PC-9 (cell line): ENCODE results near the gene TMEM240. TPM values are rescaled to one million over a fixed set of nuclear protein-coding genes. Genes with fewer than 3 reads are reported as not detected.
A peak's percentile ranks its signal among the peaks of the same experiment; 100 is the strongest.
"Not testable (repeated sequence)": the region's sequence is repeated elsewhere in the genome, so short reads cannot be mapped to it uniquely, and the experiment has no call there.

Source experiments
- BruUV-seq: library from RNA; stranded (reverse); fragments of 400-500 nt; replicated peaks from 2 replicates; lab custom pipeline; 2021; lab: Mats Ljungman, UMichigan
- CTCF ChIA-PET: fragments of 300-600 bp; sonication (Branson Sonifier 250); formaldehyde crosslinking; loops from one replicate; lab custom pipeline; 2022; ENCODE audit warnings: antibody characterized with exemption; lab: Charles Lee
- POLR2A ChIA-PET: fragments of 300-600 bp; sonication (Branson Sonifier 250); formaldehyde crosslinking; loops from one replicate; lab custom pipeline; 2022; ENCODE audit warnings: antibody characterized with exemption; ENCODE audit not compliant: unreplicated experiment; lab: Charles Lee
- DNase-seq, 2 experiments: peaks; one replicate each; pipeline versions ENCODE4 v3.0.0 to v3.0.0-alpha.2; 2015 to 2022; ENCODE audit warnings: mixed read lengths in 1 of 2
- H2AFZ ChIP-seq: fragments of 200-600 bp; sonication (generic); 2 replicates; pipeline ENCODE4 v1.8.1; 2017; ENCODE audit warnings: antibody characterized with exemption
- H3F3A ChIP-seq: fragments of 200-600 bp; sonication (generic); 2 replicates; pipeline ENCODE4 v1.8.1; 2017; ENCODE audit warnings: antibody characterized with exemption, mild to moderate bottlenecking, low read depth; ENCODE audit not compliant: insufficient read depth
- H3K27ac ChIP-seq: fragments of 200-600 bp; sonication (generic); 2 replicates; pipeline ENCODE4 v1.6.1; 2016; ENCODE audit warnings: mixed run types
- H3K27me3 ChIP-seq: fragments of 200-600 bp; sonication (generic); 2 replicates; pipeline ENCODE4 v1.6.1; 2016; ENCODE audit warnings: low read depth, mixed run types; ENCODE audit not compliant: insufficient read depth
- H3K36me3 ChIP-seq: fragments of 200-600 bp; sonication (generic); 2 replicates; pipeline ENCODE4 v1.6.1; 2016; ENCODE audit warnings: low read depth, mixed run types
- H3K4me1 ChIP-seq: fragments of 200-600 bp; sonication (generic); replicated peaks from 2 replicates; pipeline ENCODE4 v1.6.1; 2016; ENCODE audit warnings: mixed run types; ENCODE audit not compliant: insufficient read depth
- H3K4me2 ChIP-seq: fragments of 200-600 bp; sonication (generic); 2 replicates; pipeline ENCODE4 v1.6.1; 2017; ENCODE audit warnings: mixed run types
- H3K4me3 ChIP-seq: fragments of 200-600 bp; sonication (generic); 2 replicates; pipeline ENCODE4 v1.6.1; 2016; ENCODE audit warnings: mixed run types
- H3K79me2 ChIP-seq: fragments of 200-600 bp; sonication (generic); 2 replicates; pipeline ENCODE4 v1.6.1; 2017; ENCODE audit warnings: low read depth, mixed run types
- H3K9me2 ChIP-seq: fragments of 200-600 bp; sonication (generic); 2 replicates; pipeline ENCODE4 v1.8.1; 2017; ENCODE audit warnings: mild to moderate bottlenecking; ENCODE audit not compliant: insufficient read depth
- H3K9me3 ChIP-seq: fragments of 200-600 bp; sonication (generic); 2 replicates; pipeline ENCODE4 v1.8.1; 2016; ENCODE audit warnings: low read depth; ENCODE audit not compliant: insufficient read depth
- H4K20me1 ChIP-seq: fragments of 200-600 bp; sonication (generic); 2 replicates; pipeline ENCODE4 v1.8.1; 2017; ENCODE audit not compliant: insufficient read depth
- EZH2 ChIP-seq: fragments of 200-600 bp; sonication (generic); IDR thresholded peaks from 2 replicates; pipeline ENCODE4 v1.8.0; 2017; ENCODE audit warnings: antibody characterized with exemption, low read depth
- intact Hi-C: fragments of 100-400 bp; cut with micrococcal nuclease; formaldehyde crosslinking; loops from one replicate; pipeline ENCODE4 v1.10.0; 2022; ENCODE audit not compliant: unreplicated experiment
- total RNA-seq: library from RNA; stranded (reverse); gene quantifications from 2 replicates; pipeline ENCODE4 v1.2.3, GENCODE V29; 2021
- TF ChIP-seq, protein P1 (sequence below): fragments of 200-600 bp; sonication (generic); conservative IDR thresholded peaks from 2 replicates; pipeline ENCODE4 v1.6.1; 2017; ENCODE audit warnings: mixed run types, antibody characterized with exemption, mild to moderate bottlenecking, moderate library complexity

The TMEM240 gene
- total RNA-seq, 1 experiment from 2014 or later = 8.3 TPM

DNA sequence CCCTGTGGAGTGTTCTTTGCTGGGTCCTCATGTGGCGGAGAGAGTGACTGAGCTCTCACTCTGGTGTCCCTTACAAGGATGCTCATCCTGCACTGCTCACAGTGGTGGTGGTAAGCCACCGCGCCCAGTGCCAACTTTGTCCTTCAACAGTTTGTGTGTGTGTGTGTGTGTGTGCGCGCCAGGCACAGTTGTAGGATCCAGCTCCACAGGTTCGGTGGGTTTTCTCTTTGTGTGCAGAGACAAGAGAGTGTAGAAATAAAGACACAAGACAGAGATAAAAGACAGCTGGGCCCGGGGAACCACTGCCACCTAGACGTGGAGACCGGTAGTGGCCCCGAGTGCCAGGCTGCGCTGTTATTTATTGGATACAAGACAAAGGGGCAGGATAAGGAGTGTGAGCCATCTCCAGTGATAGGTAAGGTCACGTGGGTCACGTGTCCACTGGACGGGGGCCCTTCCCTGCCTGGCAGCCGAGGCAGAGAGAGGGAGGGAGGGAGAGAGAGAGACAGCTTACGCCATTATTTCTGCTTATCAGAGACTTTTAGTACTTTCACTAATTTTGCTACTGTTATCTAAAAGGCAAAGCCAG, 35.6 kb downstream of the TMEM240 start:
- POLR2A ChIA-PET = interaction anchor here (0.5 kb wide), 1 partner anchor 132 kb away, joined by 7 read pairs; no protein-coding TSS in a partner anchor
- not testable (repeated sequence) for H2AFZ ChIP-seq, H3K36me3 ChIP-seq

DNA sequence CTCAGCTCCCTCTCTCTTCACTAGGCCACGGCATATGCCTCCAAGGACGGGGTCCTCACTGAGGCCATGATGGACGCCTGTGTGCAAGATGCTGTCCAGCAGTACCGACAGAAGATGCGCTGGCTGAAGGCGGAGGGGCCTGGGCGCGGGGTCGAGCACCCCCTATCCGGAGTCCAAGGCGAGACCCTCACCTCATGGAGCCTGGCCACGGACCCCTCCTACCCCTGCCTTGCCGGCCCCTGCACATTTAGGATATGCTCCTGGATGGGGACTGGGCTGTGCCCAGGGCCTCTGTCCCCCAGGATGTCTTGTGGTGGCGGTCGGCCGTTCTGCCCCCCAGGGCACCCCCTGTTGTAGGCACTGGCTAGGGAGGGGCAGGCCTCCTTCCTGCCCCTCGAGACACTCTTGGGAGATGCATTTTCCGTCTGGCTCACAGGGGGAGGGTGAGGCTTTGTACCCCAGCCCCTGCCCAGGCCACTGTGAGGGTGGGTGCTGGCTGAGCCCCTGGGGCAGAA, 44.9 kb downstream of the TMEM240 start:
- DNase-seq, BruUV-seq, H3K79me2 ChIP-seq: not testable (repeated sequence)

More for the DNA sequence above, 35.6 kb downstream of the TMEM240 start:
- Histone ChIP-seq H3F3A (peaks cover 24% of the 10 kb centered on the region), H3K4me2 (peak overlapping the region; percentile 63), H3K4me1 (peaks cover 11% of the 10 kb centered on the region)
- H3K27me3 ChIP-seq, H3K9me2 ChIP-seq, H3K9me3 ChIP-seq, H3K79me2 ChIP-seq, H4K20me1 ChIP-seq, BruUV-seq, H3K4me3 ChIP-seq, H3K27ac ChIP-seq: not testable (repeated sequence)
- CTCF ChIA-PET = interaction anchor here (0.6 to 1.3 kb wide), 2 partner anchors 129 to 134 kb away, joined by 5 to 7 read pairs; no protein-coding TSS in a partner anchor
- TF ChIP-seq, protein P1, sequence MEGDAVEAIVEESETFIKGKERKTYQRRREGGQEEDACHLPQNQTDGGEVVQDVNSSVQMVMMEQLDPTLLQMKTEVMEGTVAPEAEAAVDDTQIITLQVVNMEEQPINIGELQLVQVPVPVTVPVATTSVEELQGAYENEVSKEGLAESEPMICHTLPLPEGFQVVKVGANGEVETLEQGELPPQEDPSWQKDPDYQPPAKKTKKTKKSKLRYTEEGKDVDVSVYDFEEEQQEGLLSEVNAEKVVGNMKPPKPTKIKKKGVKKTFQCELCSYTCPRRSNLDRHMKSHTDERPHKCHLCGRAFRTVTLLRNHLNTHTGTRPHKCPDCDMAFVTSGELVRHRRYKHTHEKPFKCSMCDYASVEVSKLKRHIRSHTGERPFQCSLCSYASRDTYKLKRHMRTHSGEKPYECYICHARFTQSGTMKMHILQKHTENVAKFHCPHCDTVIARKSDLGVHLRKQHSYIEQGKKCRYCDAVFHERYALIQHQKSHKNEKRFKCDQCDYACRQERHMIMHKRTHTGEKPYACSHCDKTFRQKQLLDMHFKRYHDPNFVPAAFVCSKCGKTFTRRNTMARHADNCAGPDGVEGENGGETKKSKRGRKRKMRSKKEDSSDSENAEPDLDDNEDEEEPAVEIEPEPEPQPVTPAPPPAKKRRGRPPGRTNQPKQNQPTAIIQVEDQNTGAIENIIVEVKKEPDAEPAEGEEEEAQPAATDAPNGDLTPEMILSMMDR = peak; percentile 77
- intact Hi-C loops = loop anchor here (1.0 to 10.0 kb wide), 4 partner anchors 72 to 200 kb away; partner anchors contain the start of genes ACAP3, AURKAIP1 and PUSL1
- peak; percentile 76 to 92 for DNase-seq

DNA sequence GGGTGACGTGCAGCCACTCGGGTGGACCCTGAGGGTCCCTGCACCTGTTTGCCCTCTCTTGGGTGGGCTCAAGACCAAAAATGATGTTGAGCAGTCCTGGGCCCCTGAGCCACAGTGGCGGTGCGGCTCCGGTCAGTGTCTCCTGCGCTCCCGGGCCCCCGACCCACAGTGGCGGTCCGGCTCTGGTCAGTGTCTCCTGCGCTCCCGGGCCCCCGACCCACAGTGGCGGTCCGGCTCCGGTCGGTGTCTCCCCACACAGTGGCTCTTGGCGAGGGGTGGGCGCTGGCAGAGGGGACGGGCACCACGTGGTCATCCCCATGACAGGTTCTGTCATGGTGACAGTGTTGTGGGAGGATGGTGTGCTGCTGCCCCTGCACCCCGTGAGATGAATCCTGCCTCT, 46.1 kb downstream of the TMEM240 start:
- POLR2A ChIA-PET = not testable (repeated sequence)

More for the DNA sequence above, 44.9 kb downstream of the TMEM240 start:
- H3K4me3 ChIP-seq, CTCF ChIA-PET, POLR2A ChIA-PET, H3K9me3 ChIP-seq, H3K9me2 ChIP-seq, H2AFZ ChIP-seq, intact Hi-C loops, H3K27me3 ChIP-seq, H3K4me1 ChIP-seq, H3K4me2 ChIP-seq, H3K27ac ChIP-seq, H4K20me1 ChIP-seq: not testable (repeated sequence)
- peaks cover 19% of the 10 kb centered on the region for H3K36me3 ChIP-seq
- H3F3A ChIP-seq = peaks cover 16% of the 10 kb centered on the region

DNA sequence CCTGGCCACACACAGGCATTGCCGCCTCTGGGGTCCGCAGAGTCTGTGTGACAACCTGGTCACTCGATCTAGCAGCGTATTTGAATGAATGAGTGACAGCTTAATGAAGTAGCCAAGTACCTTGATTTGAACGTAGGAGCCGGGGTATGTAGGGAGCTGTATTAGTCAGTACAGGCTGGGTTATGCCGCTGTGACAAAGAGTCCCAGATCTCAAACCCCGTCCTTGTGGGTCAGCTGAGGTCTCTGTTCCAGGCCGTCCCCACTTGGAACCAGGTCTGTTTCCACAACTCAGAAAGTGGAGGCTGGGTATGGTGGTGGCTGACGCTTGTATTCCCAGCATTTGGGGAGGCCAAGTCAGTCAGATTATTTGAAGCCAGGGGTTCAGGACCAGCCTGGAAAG, 48.8 kb downstream of the TMEM240 start:
- Histone ChIP-seq H3K4me1 (no peaks in the 10 kb centered on the region), H4K20me1 (peaks cover 3% of the 10 kb centered on the region; the same call in 1 of the 2 replicates), H3K9me2 (no peaks in the 10 kb centered on the region), H3K9me3 (no peaks in the 10 kb centered on the region), H3K36me3 (peaks cover 19% of the 10 kb centered on the region), H3K27me3 (no peaks in the 10 kb centered on the region), H3K79me2 (no peaks in the 10 kb centered on the region), H3K4me2 (no peak overlapping the region), H3F3A (peaks cover 16% of the 10 kb centered on the region), H2AFZ (no peak overlapping the region), H3K4me3 (no peak overlapping the region), H3K27ac (no peak overlapping the region)
- no TSS peak for BruUV-seq
- intact Hi-C loops = no loop called here
- ChIA-PET CTCF (no interaction called here), POLR2A (no interaction called here)
- no peak for DNase-seq
- TF ChIP-seq, protein P1 = no peak
- TF ChIP-seq EZH2 = no peak

More for the DNA sequence above, 46.1 kb downstream of the TMEM240 start:
- H3K27me3 ChIP-seq, H3K4me1 ChIP-seq, H3K4me2 ChIP-seq, H3K9me3 ChIP-seq, H3K4me3 ChIP-seq, BruUV-seq, H3K9me2 ChIP-seq, H2AFZ ChIP-seq, CTCF ChIA-PET, H3K79me2 ChIP-seq, H3K27ac ChIP-seq, DNase-seq, H4K20me1 ChIP-seq, intact Hi-C loops: not testable (repeated sequence)
- Histone ChIP-seq H3F3A (peaks cover 16% of the 10 kb centered on the region), H3K36me3 (peaks cover 19% of the 10 kb centered on the region)
